ENCODE measurements around the gene ANKDD1B.

GRCh38 chr5:75694781-75695180, 83.5 kb downstream of the ANKDD1B start:
- TF ChIP-seq CTCF (IDR thresholded peaks at IDR 0.05) (no peak), POLR2AphosphoS5 (IDR thresholded peaks at IDR 0.05; ENCODE audit: insufficient read depth in 1 of 2, low read depth in 1 of 2) (no peak), POLR2A (IDR thresholded peaks at IDR 0.05) (no peak)

All from vagina (tissue), 2 donors.